Suprapubic skin (tissue), 4 donors: ENCODE data around the gene KSR2. TPM values are rescaled to one million over a fixed set of nuclear protein-coding genes. Genes with fewer than 3 reads are reported as not detected.

ENCODE experiments used
- DNase-seq, 2 donors: peaks; one replicate each; pipeline ENCODE4 v3.0.0-alpha.2; 2019; ENCODE audit warnings: low spot score in 2 of 2
- H3K27ac ChIP-seq: fragments of 200-600 bp; sonication (generic); one replicate; pipeline ENCODE4 v1.5.1; 2019
- H3K27me3 ChIP-seq: fragments of 200-600 bp; sonication (generic); one replicate; pipeline ENCODE4 v1.5.1; 2019
- H3K36me3 ChIP-seq: fragments of 200-600 bp; sonication (generic); one replicate; pipeline ENCODE4 v1.5.1; 2019
- H3K4me1 ChIP-seq: fragments of 200-600 bp; sonication (generic); one replicate; pipeline ENCODE4 v1.5.1; 2019
- H3K4me3 ChIP-seq: fragments of 200-600 bp; sonication (generic); one replicate; pipeline ENCODE4 v1.5.1; 2019; ENCODE audit warnings: mild to moderate bottlenecking
- H3K9me3 ChIP-seq: fragments of 200-600 bp; sonication (generic); one replicate; pipeline ENCODE4 v1.5.1; 2019
- EP300 ChIP-seq: sonication (generic); formaldehyde crosslinking; IDR thresholded peaks from one replicate; pipeline ENCODE4 v1.6.1; 2017; ENCODE audit warnings: antibody characterized with exemption
- POLR2A ChIP-seq, 2 donors: fragments of 450-650 bp; IDR thresholded peaks; one replicate each; pipeline ENCODE4 v1.6.1; 2017; ENCODE audit warnings: antibody characterized with exemption in 2 of 2, mild to moderate bottlenecking in 2 of 2, moderate library complexity in 2 of 2
- POLR2AphosphoS5 ChIP-seq, 3 donors: sonication (generic); formaldehyde crosslinking; IDR thresholded peaks; one replicate each; pipeline ENCODE4 v1.6.1; 2017; ENCODE audit warnings: antibody characterized with exemption in 3 of 3
- WGBS: methylation state at CpG from one replicate; pipeline ENCODE4 v1.1.5; 2018; 5-methylcytosine and 5-hydroxymethylcytosine counted together
- total RNA-seq, 4 donors: library from RNA; depleted of rRNA; stranded (reverse); fragments of >200 nt; gene quantifications; one replicate each; pipeline ENCODE4 v1.1.0, GENCODE V29; 2016
- TF ChIP-seq, protein P1 (sequence below), 2 donors: fragments of 200-600 bp in 1 of 2; fragments of 450-650 bp in 1 of 2; sonication (generic) in 1 of 2; IDR thresholded peaks; one replicate each; pipeline ENCODE4 v1.5.1; 2016 to 2019; ENCODE audit warnings: antibody characterized with exemption in 2 of 2, mild to moderate bottlenecking in 1 of 2, moderate library complexity in 1 of 2

The KSR2 gene
- total RNA-seq, 4 donors from 2014 or later = 0.24 to 0.39 (median 0.38) TPM; not detected in 1

GRCh38 chr12:117967512-117967911 lies 1.3 kb downstream of the KSR2 start:
- TF ChIP-seq EP300 (no peak), POLR2A (IDR thresholded peaks at IDR 0.05) (no peak), POLR2AphosphoS5 (IDR thresholded peaks at IDR 0.05) (no peak)
- TF ChIP-seq, protein P1, sequence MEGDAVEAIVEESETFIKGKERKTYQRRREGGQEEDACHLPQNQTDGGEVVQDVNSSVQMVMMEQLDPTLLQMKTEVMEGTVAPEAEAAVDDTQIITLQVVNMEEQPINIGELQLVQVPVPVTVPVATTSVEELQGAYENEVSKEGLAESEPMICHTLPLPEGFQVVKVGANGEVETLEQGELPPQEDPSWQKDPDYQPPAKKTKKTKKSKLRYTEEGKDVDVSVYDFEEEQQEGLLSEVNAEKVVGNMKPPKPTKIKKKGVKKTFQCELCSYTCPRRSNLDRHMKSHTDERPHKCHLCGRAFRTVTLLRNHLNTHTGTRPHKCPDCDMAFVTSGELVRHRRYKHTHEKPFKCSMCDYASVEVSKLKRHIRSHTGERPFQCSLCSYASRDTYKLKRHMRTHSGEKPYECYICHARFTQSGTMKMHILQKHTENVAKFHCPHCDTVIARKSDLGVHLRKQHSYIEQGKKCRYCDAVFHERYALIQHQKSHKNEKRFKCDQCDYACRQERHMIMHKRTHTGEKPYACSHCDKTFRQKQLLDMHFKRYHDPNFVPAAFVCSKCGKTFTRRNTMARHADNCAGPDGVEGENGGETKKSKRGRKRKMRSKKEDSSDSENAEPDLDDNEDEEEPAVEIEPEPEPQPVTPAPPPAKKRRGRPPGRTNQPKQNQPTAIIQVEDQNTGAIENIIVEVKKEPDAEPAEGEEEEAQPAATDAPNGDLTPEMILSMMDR (IDR thresholded peaks at IDR 0.05) = no peak
- Histone ChIP-seq H3K9me3 (peaks cover 7% of the 10 kb centered on the region), H3K4me1 (peaks cover 13% of the 10 kb centered on the region), H3K27me3 (peaks cover 64% of the 10 kb centered on the region), H3K4me3 (no peak overlapping the region), H3K27ac (no peak overlapping the region), H3K36me3 (no peaks in the 10 kb centered on the region)
- 27% methylated on average over 12 of the region's 12 CpGs for WGBS
- DNase-seq = no peak

DNA sequence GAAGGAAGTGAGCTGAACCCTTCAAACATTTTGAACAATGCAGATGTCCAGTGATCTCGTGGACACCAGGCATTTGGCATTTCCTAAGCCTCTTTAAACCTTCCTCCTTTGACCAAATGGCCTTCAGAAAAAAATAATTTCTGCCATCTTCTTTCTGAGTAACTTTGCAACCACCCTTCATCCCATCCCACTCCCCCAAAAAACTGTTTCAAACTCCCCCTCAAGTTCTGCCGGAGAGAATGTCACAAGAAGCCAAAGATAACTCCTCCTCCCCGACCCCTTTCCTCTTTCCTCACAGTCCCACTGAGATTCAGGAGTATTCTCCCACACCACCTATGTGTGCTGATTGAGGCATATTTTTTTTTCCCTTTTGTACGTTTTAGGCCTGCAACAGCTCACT lies 1.7 kb downstream of the KSR2 start:
- no peak overlapping the region for H3K27ac ChIP-seq
- WGBS = 51% methylated on average over 4 of the region's 4 CpGs
- H3K4me1 ChIP-seq = peaks cover 13% of the 10 kb centered on the region
- TF ChIP-seq, protein P1 (IDR thresholded peaks at IDR 0.05) = no peak
- TF ChIP-seq EP300 (no peak), POLR2AphosphoS5 (IDR thresholded peaks at IDR 0.05) (no peak), POLR2A (IDR thresholded peaks at IDR 0.05) (no peak)
- DNase-seq = no peak
- H3K9me3 ChIP-seq = peaks cover 7% of the 10 kb centered on the region
- H3K27me3 ChIP-seq = peaks cover 64% of the 10 kb centered on the region
- H3K36me3 ChIP-seq = no peaks in the 10 kb centered on the region
- H3K4me3 ChIP-seq = no peak overlapping the region

GRCh38 chr12:117966511-117966910 lies 2.3 kb downstream of the KSR2 start:
- Histone ChIP-seq H3K36me3 (no peaks in the 10 kb centered on the region), H3K27me3 (peaks cover 63% of the 10 kb centered on the region), H3K4me1 (peaks cover 13% of the 10 kb centered on the region), H3K9me3 (peaks cover 2% of the 10 kb centered on the region), H3K4me3 (no peak overlapping the region), H3K27ac (no peak overlapping the region)
- WGBS = 50% methylated on average over 9 of the region's 9 CpGs
- no peak for DNase-seq
- TF ChIP-seq, protein P1 (IDR thresholded peaks at IDR 0.05) = no peak
- TF ChIP-seq EP300 (no peak), POLR2A (IDR thresholded peaks at IDR 0.05) (no peak), POLR2AphosphoS5 (IDR thresholded peaks at IDR 0.05) (no peak)

GRCh38 chr12:117963836-117964235 lies 5.0 kb downstream of the KSR2 start:
- TF ChIP-seq, protein P1 (IDR thresholded peaks at IDR 0.05) = no peak
- no peak for TF ChIP-seq POLR2AphosphoS5 (IDR thresholded peaks at IDR 0.05)
- WGBS = 87% methylated on average over 7 of the region's 7 CpGs
- Histone ChIP-seq H3K9me3 (no peaks in the 10 kb centered on the region), H3K4me1 (peaks cover 6% of the 10 kb centered on the region), H3K27me3 (peaks cover 46% of the 10 kb centered on the region), H3K36me3 (no peaks in the 10 kb centered on the region), H3K27ac (no peak overlapping the region), H3K4me3 (no peak overlapping the region)
- no peak for DNase-seq

- no peak for DNase-seq
- H3K27ac ChIP-seq = no peak overlapping the region
- H3K9me3 ChIP-seq = no peaks in the 10 kb centered on the region
- TF ChIP-seq POLR2AphosphoS5 (IDR thresholded peaks at IDR 0.05) = no peak
- TF ChIP-seq, protein P1 (IDR thresholded peaks at IDR 0.05) = no peak
- TF ChIP-seq POLR2A (IDR thresholded peaks at IDR 0.05) = no peak
- no peak for TF ChIP-seq EP300
- WGBS = 66% methylated on average over 6 of the region's 6 CpGs
- H3K4me1 ChIP-seq = no peaks in the 10 kb centered on the region
- no peaks in the 10 kb centered on the region for H3K27me3 ChIP-seq
- no peaks in the 10 kb centered on the region for H3K36me3 ChIP-seq
- no peak overlapping the region for H3K4me3 ChIP-seq
Observed at GRCh38 chr12:117936722-117937484, 31.9 kb downstream of the KSR2 start.
